K562 (cell line): ENCODE results near the gene VAMP4. TPM values are rescaled to one million over a fixed set of nuclear protein-coding genes. Genes with fewer than 3 reads are reported as not detected.

Experiments used
- CBX3 ChIP-seq, 2 experiments: IDR thresholded peaks; 1 replicate in 1 of 2; 2 replicates in 1 of 2; pipeline ENCODE4 v1.6.1; 2012; ENCODE audit warnings: inconsistent platforms in 2 of 2, low read length in 2 of 2, borderline replicate concordance in 1 of 2, control low read depth in 1 of 2
- CEBPB ChIP-seq: fragments of 450-650 bp; IDR thresholded peaks from 2 replicates; pipeline ENCODE4 v1.6.1; 2016; ENCODE audit warnings: missing genetic modification characterization, missing compliant biosample characterization
- CGGBP1 ChIP-seq: fragments of 250-450 bp; sonication (Bioruptor Pico); IDR thresholded peaks from 2 replicates; pipeline ENCODE4 v1.9.0; 2021; ENCODE audit warnings: mild to moderate bottlenecking
- CREBBP ChIP-seq: IDR thresholded peaks from one replicate; pipeline ENCODE4 v1.6.1; 2012; ENCODE audit warnings: low read depth, mild to moderate bottlenecking, control low read depth, inconsistent platforms, low read length
- E2F3 ChIP-seq: fragments of 250-450 bp; sonication (Bioruptor Pico); IDR thresholded peaks from 2 replicates; pipeline ENCODE4 v1.4.0; 2020; ENCODE audit warnings: mild to moderate bottlenecking
- ELF2 ChIP-seq: fragments of 250-450 bp; sonication (Bioruptor Pico); IDR thresholded peaks from 2 replicates; pipeline ENCODE4 v1.5.0; 2021; ENCODE audit warnings: mild to moderate bottlenecking
- GMEB1 ChIP-seq: fragments of 250-450 bp; sonication (Bioruptor Pico); IDR thresholded peaks from 2 replicates; pipeline ENCODE4 v1.4.0; 2020; ENCODE audit warnings: mild to moderate bottlenecking
- GTF2F1 ChIP-seq: IDR thresholded peaks from 2 replicates; pipeline ENCODE4 v1.6.1; 2011; ENCODE audit warnings: low read depth, low read length, improper control_type of control experiment
- JUND ChIP-seq, 2 experiments: IDR thresholded peaks; 2 replicates in 1 of 2; 3 replicates in 1 of 2; pipeline ENCODE4 v1.6.1; 2011; ENCODE audit warnings: borderline replicate concordance in 2 of 2, low read depth in 2 of 2, low read length in 2 of 2, improper control_type of control experiment in 1 of 2, missing biosample characterization in 1 of 2, missing genetic modification characterization in 1 of 2, missing genetic modification reagents in 1 of 2
- NCOA2 ChIP-seq, 2 experiments: fragments of 450-650 bp; IDR thresholded peaks; 2 replicates each; pipeline ENCODE4 v1.6.1; 2018; ENCODE audit warnings: mild to moderate bottlenecking in 2 of 2, moderate library complexity in 1 of 2; ENCODE audit not compliant: partially characterized antibody in 2 of 2
- NR2F6 ChIP-seq: fragments of 450-650 bp; formaldehyde crosslinking; IDR thresholded peaks from 2 replicates; pipeline ENCODE4 v1.4.0; 2020; ENCODE audit warnings: mild to moderate bottlenecking
- PATZ1 ChIP-seq: fragments of 250-450 bp; sonication (Bioruptor Pico); IDR thresholded peaks from 2 replicates; pipeline ENCODE4 v1.5.0; 2020; ENCODE audit warnings: mild to moderate bottlenecking, borderline replicate concordance
- PRMT5 ChIP-seq: sonication (generic); formaldehyde crosslinking; IDR thresholded peaks from 2 replicates; pipeline ENCODE4 v1.5.0; 2020; ENCODE audit warnings: missing genetic modification reagents
- PYGO2 ChIP-seq: fragments of 450-650 bp; IDR thresholded peaks from 2 replicates; pipeline ENCODE4 v1.6.1; 2016; ENCODE audit warnings: mild to moderate bottlenecking, missing genetic modification characterization, moderate library complexity, missing compliant biosample characterization
- RNF2 ChIP-seq: sonication (generic); IDR thresholded peaks from 2 replicates; pipeline ENCODE4 v1.6.1; 2016
- SMAD4 ChIP-seq: fragments of 250-450 bp; sonication (Bioruptor Pico); conservative IDR thresholded peaks from 2 replicates; pipeline ENCODE4 v1.8.0; 2021; ENCODE audit warnings: inconsistent platforms, mild to moderate bottlenecking, moderate library complexity
- SP2 ChIP-seq: IDR thresholded peaks from 2 replicates; pipeline ENCODE4 v1.6.1; 2011; ENCODE audit warnings: mild to moderate bottlenecking, low read depth, low read length, moderate library complexity; ENCODE audit not compliant: poor library complexity, severe bottlenecking; ENCODE audit errors: extremely low read depth
- ZNF24 ChIP-seq: fragments of 450-650 bp; IDR thresholded peaks from 2 replicates; pipeline ENCODE4 v1.6.1; 2016
- ZNF589 ChIP-seq: fragments of 200-800 bp; sonication (Bioruptor generic); IDR thresholded peaks from 2 replicates; pipeline ENCODE4 v1.6.1; 2016; ENCODE audit warnings: low read depth, missing genetic modification characterization, missing compliant biosample characterization
- ZNF668 ChIP-seq: fragments of 250-450 bp; sonication (Bioruptor Pico); IDR thresholded peaks from 2 replicates; pipeline ENCODE4 v1.8.0; 2022; ENCODE audit warnings: mild to moderate bottlenecking, inconsistent platforms
- polyA plus RNA-seq, 8 experiments: library from polyadenylated mRNA; depleted of rRNA in 4 of 8; stranded (reverse) in 5 of 8; unstranded in 3 of 8; fragments of >200 nt; fragmentation: Nextera tagmentation in 2 of 8; fragmentation: Illumina TruSeq in 1 of 8; extraction: Ambion mirVana in 2 of 8; extraction: Trizol in 1 of 8; gene quantifications; 2 replicates each; pipeline versions ENCODE4 v1.2.1 to v1.2.3, GENCODE V29; 2011 to 2014; ENCODE audit warnings: inconsistent platforms in 1 of 8, missing spikeins in 1 of 8
- total RNA-seq, 7 experiments: library from RNA; depleted of rRNA in 6 of 7; stranded (reverse); fragments of >200 nt in 6 of 7; fragmentation: Illumina TruSeq in 2 of 7; extraction: Trizol in 2 of 7; gene quantifications; 2 replicates each; pipeline versions ENCODE4 v1.2.1 to v1.2.3, GENCODE V29; 2011 to 2021; ENCODE audit warnings: low replicate concordance in 1 of 7
- TF ChIP-seq, protein P1 (sequence below), 2 experiments: fragments of 450-650 bp; conservative IDR thresholded peaks; 2 replicates each; pipeline ENCODE4 v1.6.1; 2017; ENCODE audit warnings: mild to moderate bottlenecking in 2 of 2, moderate library complexity in 2 of 2
- TF ChIP-seq, protein P2 (sequence below), 2 experiments: IDR thresholded peaks; 2 replicates each; pipeline ENCODE4 v1.6.1; 2011; ENCODE audit warnings: borderline replicate concordance in 1 of 2, control low read depth in 1 of 2, low read depth in 1 of 2, low read length in 1 of 2, mild to moderate bottlenecking in 1 of 2, mixed read lengths in 1 of 2, moderate library complexity in 1 of 2; ENCODE audit not compliant: insufficient read depth in 1 of 2, insufficient read length in 1 of 2, poor library complexity in 1 of 2, severe bottlenecking in 1 of 2; ENCODE audit errors: extremely low read depth in 1 of 2

VAMP4 gene
- total and polyA plus RNA-seq, 9 of the 15 experiments (the other 6 are each of a cell fraction or from before 2014, with no cell fraction given), result 3.3 to 21.4 (median 11.9) TPM

- TF ChIP-seq NR2F6 (CRISPR knock-in tag) (no peak), CREBBP (no peak), NCOA2 (IDR thresholded peaks at IDR 0.05; ENCODE audit: partially characterized antibody in 2 of 2) (no peak), JUND (IDR thresholded peaks at IDR 0.05; ENCODE audit: borderline replicate concordance, low read depth, low read length) (peak; percentile 7; the same call in 1 of the 2 replicates), JUND (tag; IDR thresholded peaks at IDR 0.05; ENCODE audit: borderline replicate concordance, low read depth, low read length) (peak; percentile 19; the same call in 1 of the 3 replicates), CGGBP1 (CRISPR knock-in tag) (no peak), GMEB1 (no peak), SP2 (no peak), PATZ1 (CRISPR knock-in tag) (no peak), SMAD4 (CRISPR knock-in tag) (peak; percentile 56), E2F3 (CRISPR knock-in tag) (no peak), CBX3 (IDR thresholded peaks at IDR 0.05; ENCODE audit: borderline replicate concordance in 1 of 2, low read length in 2 of 2) (no peak), GTF2F1 (no peak), PYGO2 (no peak), PRMT5 (CRISPR knock-in tag) (no peak), ELF2 (no peak), RNF2 (0 out of 2 replicates have a peak, but pooled peaks have one; percentile 28), CEBPB (tag) (no peak), ZNF589 (no peak), ZNF24 (no peak), ZNF668 (CRISPR knock-in tag) (no peak)
- TF ChIP-seq, protein P1, sequence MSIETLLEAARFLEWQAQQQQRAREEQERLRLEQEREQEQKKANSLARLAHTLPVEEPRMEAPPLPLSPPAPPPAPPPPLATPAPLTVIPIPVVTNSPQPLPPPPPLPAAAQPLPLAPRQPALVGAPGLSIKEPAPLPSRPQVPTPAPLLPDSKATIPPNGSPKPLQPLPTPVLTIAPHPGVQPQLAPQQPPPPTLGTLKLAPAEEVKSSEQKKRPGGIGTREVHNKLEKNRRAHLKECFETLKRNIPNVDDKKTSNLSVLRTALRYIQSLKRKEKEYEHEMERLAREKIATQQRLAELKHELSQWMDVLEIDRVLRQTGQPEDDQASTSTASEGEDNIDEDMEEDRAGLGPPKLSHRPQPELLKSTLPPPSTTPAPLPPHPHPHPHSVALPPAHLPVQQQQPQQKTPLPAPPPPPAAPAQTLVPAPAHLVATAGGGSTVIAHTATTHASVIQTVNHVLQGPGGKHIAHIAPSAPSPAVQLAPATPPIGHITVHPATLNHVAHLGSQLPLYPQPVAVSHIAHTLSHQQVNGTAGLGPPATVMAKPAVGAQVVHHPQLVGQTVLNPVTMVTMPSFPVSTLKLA (conservative IDR thresholded peaks at IDR 0.05), result peak in 1 of 2 experiments; percentile 55; a peak in 2 of 4 replicates
- TF ChIP-seq, protein P2, sequence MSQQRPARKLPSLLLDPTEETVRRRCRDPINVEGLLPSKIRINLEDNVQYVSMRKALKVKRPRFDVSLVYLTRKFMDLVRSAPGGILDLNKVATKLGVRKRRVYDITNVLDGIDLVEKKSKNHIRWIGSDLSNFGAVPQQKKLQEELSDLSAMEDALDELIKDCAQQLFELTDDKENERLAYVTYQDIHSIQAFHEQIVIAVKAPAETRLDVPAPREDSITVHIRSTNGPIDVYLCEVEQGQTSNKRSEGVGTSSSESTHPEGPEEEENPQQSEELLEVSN (IDR thresholded peaks at IDR 0.05; ENCODE audit: borderline replicate concordance in 1 of 2, extremely low read depth in 1 of 2, insufficient read depth in 1 of 2, insufficient read length in 1 of 2, low read depth in 1 of 2, low read length in 1 of 2, poor library complexity in 1 of 2, severe bottlenecking in 1 of 2), result peak; percentile 66 to 70
Observed at GRCh38 chr1:171762143-171762563, 20.3 kb upstream of the VAMP4 start (continued).
